ENCODE results near the gene OVOL2. TPM values are rescaled to one million over a fixed set of nuclear protein-coding genes. Genes with fewer than 3 reads are reported as not detected.

OVOL2 gene
- total RNA-seq, 3 donors from 2014 or later: 11.5 to 36.3 (median 15.2) TPM

- ATAC-seq (no peak), DNase-seq (no peak)
- TF ChIP-seq, protein P1, sequence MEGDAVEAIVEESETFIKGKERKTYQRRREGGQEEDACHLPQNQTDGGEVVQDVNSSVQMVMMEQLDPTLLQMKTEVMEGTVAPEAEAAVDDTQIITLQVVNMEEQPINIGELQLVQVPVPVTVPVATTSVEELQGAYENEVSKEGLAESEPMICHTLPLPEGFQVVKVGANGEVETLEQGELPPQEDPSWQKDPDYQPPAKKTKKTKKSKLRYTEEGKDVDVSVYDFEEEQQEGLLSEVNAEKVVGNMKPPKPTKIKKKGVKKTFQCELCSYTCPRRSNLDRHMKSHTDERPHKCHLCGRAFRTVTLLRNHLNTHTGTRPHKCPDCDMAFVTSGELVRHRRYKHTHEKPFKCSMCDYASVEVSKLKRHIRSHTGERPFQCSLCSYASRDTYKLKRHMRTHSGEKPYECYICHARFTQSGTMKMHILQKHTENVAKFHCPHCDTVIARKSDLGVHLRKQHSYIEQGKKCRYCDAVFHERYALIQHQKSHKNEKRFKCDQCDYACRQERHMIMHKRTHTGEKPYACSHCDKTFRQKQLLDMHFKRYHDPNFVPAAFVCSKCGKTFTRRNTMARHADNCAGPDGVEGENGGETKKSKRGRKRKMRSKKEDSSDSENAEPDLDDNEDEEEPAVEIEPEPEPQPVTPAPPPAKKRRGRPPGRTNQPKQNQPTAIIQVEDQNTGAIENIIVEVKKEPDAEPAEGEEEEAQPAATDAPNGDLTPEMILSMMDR (IDR thresholded peaks at IDR 0.05): no peak
- no peaks in the 10 kb centered on the region for H3K9me3 ChIP-seq
- no peaks in the 10 kb centered on the region for H3K36me3 ChIP-seq (ENCODE audit: low read depth)
- intact Hi-C loops (cut with DNase I, micrococcal nuclease): no loop called here
- H3K4me3 ChIP-seq: no peak overlapping the region
- H3K4me1 ChIP-seq (ENCODE audit: low read depth): peaks cover 23% of the 10 kb centered on the region
These were observed 69.7 kb downstream of the OVOL2 start for GRCh38 chr20:17987988-17988387.

GRCh38 chr20:17985388-17986018 lies 72.2 kb downstream of the OVOL2 start:
- intact Hi-C loops (cut with DNase I, micrococcal nuclease): no loop called here
- peak; percentile 99 for ATAC-seq
- DNase-seq: peak in 1 of 3 donors; percentile 62
- Histone ChIP-seq H3K36me3 (ENCODE audit: low read depth) (no peaks in the 10 kb centered on the region), H3K4me1 (ENCODE audit: low read depth) (peaks cover 12% of the 10 kb centered on the region), H3K4me3 (no peak overlapping the region), H3K9me3 (no peaks in the 10 kb centered on the region)
- TF ChIP-seq, protein P1 (IDR thresholded peaks at IDR 0.05): no peak

DNA sequence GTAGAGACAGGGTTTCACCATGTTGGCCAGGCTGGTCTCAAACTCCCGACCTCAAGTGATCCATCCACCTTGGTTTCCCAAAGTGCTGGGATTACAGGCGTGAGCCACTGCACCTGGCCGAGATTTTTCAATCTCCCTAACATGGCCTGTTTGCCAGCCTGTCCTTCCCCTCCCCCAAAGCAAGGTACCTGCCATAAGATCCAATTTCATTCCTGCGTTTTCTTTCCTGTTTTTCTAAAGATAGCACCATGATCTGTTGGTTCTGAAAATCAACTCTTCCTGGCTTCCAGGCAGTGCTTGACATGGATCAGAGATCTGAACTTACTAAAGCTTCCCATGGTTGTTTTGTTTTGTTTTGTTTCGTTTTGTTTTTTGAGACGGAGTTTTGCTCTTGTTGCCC lies 81.4 kb downstream of the OVOL2 start:
- DNase-seq (no peak), ATAC-seq (no peak)
- TF ChIP-seq, protein P1 (IDR thresholded peaks at IDR 0.05): no peak
- H3K9me3 ChIP-seq: no peaks in the 10 kb centered on the region
- H3K4me1 ChIP-seq (ENCODE audit: low read depth): peaks cover 14% of the 10 kb centered on the region
- no peak overlapping the region for H3K4me3 ChIP-seq
- no peaks in the 10 kb centered on the region for H3K36me3 ChIP-seq (ENCODE audit: low read depth)
- intact Hi-C loops (cut with DNase I, micrococcal nuclease): no loop called here

Other genes with a start within 250 kb of the OVOL2 start
- gene SNX5, start 89.1 kb downstream of the OVOL2 start, total RNA-seq: 100 to 1,000 TPM in 2 of 3 donors, 10 to 100 TPM in 1; 70.3 to 117 (median 105) TPM
- 10 to 100 TPM; 10.9 to 25.9 (median 22.3) TPM for gene MGME1, start 88.9 kb downstream of the OVOL2 start, total RNA-seq
- 10 to 100 TPM; 13.0 to 23.4 (median 16.6) TPM for gene KAT14, start 79.9 kb upstream of the OVOL2 start, total RNA-seq
- 10 to 100 TPM; 13.6 to 25.6 (median 14.7) TPM for gene PET117, start 79.9 kb upstream of the OVOL2 start, total RNA-seq
- 10 to 100 TPM in 2 of 3 donors, 1 to 10 TPM in 1; 6.1 to 14.3 (median 11.8) TPM for gene ZNF133, start 230.6 kb upstream of the OVOL2 start, total RNA-seq